Stomach smooth muscle (tissue), 2 donors: ENCODE results near the gene ITGB8.

Experiments
- H3K27ac ChIP-seq: one replicate; pipeline ENCODE4 v1.7.0; 2013; ENCODE audit warnings: mild to moderate bottlenecking, low read length, inconsistent platforms
- H3K27me3 ChIP-seq, 2 donors: one replicate each; pipeline ENCODE4 v1.7.0; 2013; ENCODE audit warnings: low read length in 2 of 2; ENCODE audit not compliant: insufficient read depth in 2 of 2, control insufficient read depth in 1 of 2
- H3K36me3 ChIP-seq, 2 donors: one replicate each; pipeline ENCODE4 v1.7.0; 2013; ENCODE audit warnings: low read length in 2 of 2; ENCODE audit not compliant: control insufficient read depth in 2 of 2, insufficient read depth in 2 of 2
- H3K4me1 ChIP-seq: one replicate; pipeline ENCODE4 v1.7.0; 2013; ENCODE audit warnings: low read length; ENCODE audit not compliant: control insufficient read depth, insufficient read depth
- H3K4me3 ChIP-seq, 2 donors: one replicate each; pipeline ENCODE4 v1.7.0; 2013; ENCODE audit warnings: low read length in 2 of 2
- H3K9ac ChIP-seq, 2 donors: one replicate each; pipeline ENCODE4 v1.7.0; 2013; ENCODE audit warnings: low read length in 2 of 2, mild to moderate bottlenecking in 1 of 2
- H3K9me3 ChIP-seq, 2 donors: one replicate each; pipeline ENCODE4 v1.7.0; 2013; ENCODE audit warnings: low read length in 2 of 2; ENCODE audit not compliant: control insufficient read depth in 2 of 2
- donor health status: healthy.
- donor health status: Pancreatic carcinoma.

The ITGB8 gene

GRCh38 chr7:20330239-20330927 lies at the start of gene ITGB8:
Gene ITGB8, plus strand, starts transcription at chr7:20330900. Its CDS starts 907 bp downstream, at chr7:20331807.
- Histone ChIP-seq H3K4me3 (peak within 1 kb of the TSS; percentile 93 to 94), H3K36me3 (no peaks in the 10 kb centered on the region), H3K27me3 (no peaks in the 10 kb centered on the region), H3K9me3 (no peaks in the 10 kb centered on the region), H3K4me1 (peaks cover 7% of the 10 kb centered on the region), H3K9ac (peak within 1 kb of the TSS; percentile 67 to 90), H3K27ac (peak within 1 kb of the TSS; percentile 88)

DNA sequence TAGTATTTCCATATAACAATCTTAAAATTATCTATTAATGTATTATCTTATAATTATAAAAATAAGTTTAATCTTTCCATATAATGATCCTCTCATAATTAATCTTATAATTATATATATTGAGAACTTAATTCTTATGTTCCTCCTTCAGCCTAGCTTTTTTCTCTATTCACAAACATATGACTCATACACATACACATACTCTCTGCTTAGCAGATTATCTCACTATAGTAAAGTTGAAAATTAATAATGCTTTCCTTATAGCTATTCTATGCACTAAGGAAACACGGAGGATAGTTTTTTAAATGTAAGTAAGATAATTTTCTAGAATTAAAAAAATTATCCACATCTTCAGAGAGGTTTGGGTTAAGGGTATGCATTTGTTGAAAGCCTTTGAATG lies 47.7 kb upstream of the ITGB8 start:
- no peak overlapping the region for H3K9ac ChIP-seq
- H3K4me1 ChIP-seq = no peaks in the 10 kb centered on the region
- no peak overlapping the region for H3K4me3 ChIP-seq
- no peaks in the 10 kb centered on the region for H3K27me3 ChIP-seq
- H3K9me3 ChIP-seq = no peaks in the 10 kb centered on the region
- H3K36me3 ChIP-seq = no peaks in the 10 kb centered on the region
- no peak overlapping the region for H3K27ac ChIP-seq

DNA sequence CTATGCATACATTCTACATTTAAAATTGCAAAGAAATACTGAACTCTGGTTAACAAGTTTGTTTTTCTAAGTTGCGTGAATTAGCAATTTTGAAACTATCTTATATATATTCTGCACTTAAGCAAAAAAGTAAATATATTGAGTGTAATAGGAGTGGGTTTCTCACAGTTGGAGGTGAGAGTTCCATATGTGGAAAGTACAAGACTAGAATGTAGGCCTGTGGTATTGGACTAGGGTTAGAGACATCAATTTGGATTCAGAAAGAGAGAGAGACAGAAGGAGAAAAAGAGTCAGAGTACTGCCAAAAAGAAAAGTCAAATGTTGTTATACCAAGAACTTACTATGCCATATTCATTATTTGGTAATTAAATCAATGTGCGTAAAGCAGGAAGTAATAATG lies 47.3 kb upstream of the ITGB8 start:
- H3K9ac ChIP-seq = no peak overlapping the region
- no peak overlapping the region for H3K4me3 ChIP-seq
- no peaks in the 10 kb centered on the region for H3K27me3 ChIP-seq
- no peaks in the 10 kb centered on the region for H3K36me3 ChIP-seq
- no peaks in the 10 kb centered on the region for H3K9me3 ChIP-seq
- no peak overlapping the region for H3K27ac ChIP-seq
- H3K4me1 ChIP-seq = no peaks in the 10 kb centered on the region

DNA sequence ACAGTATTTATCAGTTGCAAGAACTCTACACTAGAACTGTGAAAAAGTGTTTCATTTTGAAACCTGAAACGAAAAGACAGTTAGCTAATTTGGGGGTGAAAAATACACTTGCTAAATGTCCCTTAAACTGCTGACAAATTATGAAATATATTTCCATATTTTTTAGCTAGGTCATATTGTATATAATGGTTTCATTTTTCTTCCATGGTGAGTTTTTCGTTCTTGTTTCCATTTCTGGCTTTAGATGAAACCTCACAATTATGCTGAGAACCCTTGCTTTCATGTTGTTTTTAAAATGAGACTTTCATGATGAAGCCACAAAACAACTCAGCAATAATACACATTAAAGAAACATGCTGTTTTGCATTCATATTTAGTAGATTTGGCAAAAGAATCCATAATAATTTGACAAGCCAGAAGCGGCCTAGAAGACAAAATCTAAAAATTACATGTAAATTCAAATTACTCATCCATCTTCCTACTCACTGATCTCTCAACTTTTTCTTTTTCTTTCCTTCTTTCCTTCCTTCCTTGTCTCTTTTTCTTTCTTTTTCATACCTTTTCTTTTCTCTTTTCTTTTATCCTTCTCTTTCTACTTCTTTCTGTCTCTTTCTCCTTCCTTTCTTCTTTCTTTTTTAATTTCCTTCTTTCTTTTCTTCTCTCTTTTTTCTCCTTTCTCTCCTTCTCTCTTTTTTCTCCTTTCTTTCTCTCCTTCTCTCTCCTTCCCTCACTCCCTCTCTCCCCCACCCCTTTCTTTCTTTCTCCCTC lies 46.5 kb upstream of the ITGB8 start:
- H3K9me3 ChIP-seq = no peaks in the 10 kb centered on the region
- H3K9ac ChIP-seq = no peak overlapping the region
- no peak overlapping the region for H3K27ac ChIP-seq
- no peaks in the 10 kb centered on the region for H3K4me1 ChIP-seq
- no peak overlapping the region for H3K4me3 ChIP-seq
- no peaks in the 10 kb centered on the region for H3K36me3 ChIP-seq
- no peaks in the 10 kb centered on the region for H3K27me3 ChIP-seq

- H3K27ac ChIP-seq = no peak overlapping the region
- no peaks in the 10 kb centered on the region for H3K9me3 ChIP-seq
- H3K36me3 ChIP-seq = no peaks in the 10 kb centered on the region
- no peak overlapping the region for H3K9ac ChIP-seq
- H3K27me3 ChIP-seq = no peaks in the 10 kb centered on the region
- H3K4me1 ChIP-seq = no peaks in the 10 kb centered on the region
- H3K4me3 ChIP-seq = no peak overlapping the region
Observed at GRCh38 chr7:20284771-20285143, 45.9 kb upstream of the ITGB8 start.

- Histone ChIP-seq H3K27ac (no peak overlapping the region), H3K9me3 (no peaks in the 10 kb centered on the region)
Observed at GRCh38 chr7:20287317-20287716, 43.4 kb upstream of the ITGB8 start.

GRCh38 chr7:20288036-20288435 lies 42.7 kb upstream of the ITGB8 start:
- no peaks in the 10 kb centered on the region for H3K4me1 ChIP-seq
- no peaks in the 10 kb centered on the region for H3K27me3 ChIP-seq
- no peaks in the 10 kb centered on the region for H3K36me3 ChIP-seq
- no peak overlapping the region for H3K27ac ChIP-seq
- no peak overlapping the region for H3K4me3 ChIP-seq
- H3K9me3 ChIP-seq = no peaks in the 10 kb centered on the region
- no peak overlapping the region for H3K9ac ChIP-seq

More at GRCh38 chr7:20287317-20287716, 43.4 kb upstream of the ITGB8 start:
- Histone ChIP-seq H3K36me3 (no peaks in the 10 kb centered on the region), H3K4me3 (no peak overlapping the region), H3K9ac (no peak overlapping the region), H3K27me3 (no peaks in the 10 kb centered on the region), H3K4me1 (no peaks in the 10 kb centered on the region)

DNA sequence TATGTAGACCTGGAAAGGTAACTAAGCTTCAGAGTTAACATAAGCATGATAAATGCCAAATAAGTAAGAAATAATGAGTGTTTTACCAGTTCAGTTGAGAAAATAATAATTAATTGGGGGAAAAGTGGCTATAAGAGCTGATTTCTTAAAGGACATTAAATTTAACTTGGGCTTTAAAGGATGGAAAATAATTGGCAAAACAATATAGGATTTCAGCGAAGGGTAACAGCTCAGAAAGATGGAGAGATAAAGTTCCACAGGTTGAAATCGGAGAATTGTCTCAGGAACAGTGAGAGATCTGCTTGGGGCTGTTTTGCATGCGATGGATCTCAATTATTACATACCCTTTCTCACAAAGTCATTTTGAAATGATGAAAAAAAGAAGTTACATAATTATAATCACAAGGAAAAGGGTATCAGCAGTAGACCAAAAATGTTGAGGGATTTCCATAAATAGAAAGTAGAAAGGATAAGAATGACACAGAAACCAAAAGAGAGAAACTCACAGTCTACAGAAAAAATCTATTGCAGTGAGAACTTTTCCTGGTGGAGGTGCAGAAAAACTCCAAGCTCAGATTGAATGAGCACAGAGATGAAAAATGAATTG lies 40.1 kb upstream of the ITGB8 start:
- Histone ChIP-seq H3K27me3 (no peaks in the 10 kb centered on the region), H3K27ac (no peak overlapping the region), H3K4me3 (no peak overlapping the region), H3K4me1 (no peaks in the 10 kb centered on the region), H3K36me3 (no peaks in the 10 kb centered on the region), H3K9me3 (no peaks in the 10 kb centered on the region), H3K9ac (no peak overlapping the region)

GRCh38 chr7:20293336-20293735 lies 37.4 kb upstream of the ITGB8 start:
- no peaks in the 10 kb centered on the region for H3K27me3 ChIP-seq
- H3K9me3 ChIP-seq = no peaks in the 10 kb centered on the region
- H3K9ac ChIP-seq = no peak overlapping the region
- no peaks in the 10 kb centered on the region for H3K4me1 ChIP-seq
- H3K27ac ChIP-seq = no peak overlapping the region
- no peaks in the 10 kb centered on the region for H3K36me3 ChIP-seq
- no peak overlapping the region for H3K4me3 ChIP-seq

- H3K27ac ChIP-seq = no peak overlapping the region
- H3K4me3 ChIP-seq = no peak overlapping the region
Observed at GRCh38 chr7:20296444-20296843, 34.3 kb upstream of the ITGB8 start.

DNA sequence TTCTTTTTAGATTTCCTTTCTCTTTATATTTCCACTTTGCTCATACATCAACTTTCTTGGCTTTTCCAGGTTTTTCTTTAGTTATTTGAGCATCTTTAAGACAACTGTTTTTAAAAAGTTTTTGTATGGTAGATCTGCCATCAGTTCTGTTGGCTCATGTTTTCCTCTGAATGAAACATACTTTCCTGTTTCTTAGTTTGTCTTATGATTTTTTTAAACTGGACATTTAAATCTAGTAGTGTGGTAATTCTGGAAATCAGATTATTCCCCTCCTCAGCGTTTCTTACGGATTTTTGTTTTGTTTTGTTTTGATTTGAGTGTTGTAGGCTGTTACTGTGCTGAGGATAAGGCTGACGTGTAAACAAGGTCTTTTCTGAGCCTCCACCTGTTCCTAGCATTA lies 33.8 kb upstream of the ITGB8 start:
- Histone ChIP-seq H3K9me3 (no peaks in the 10 kb centered on the region), H3K36me3 (no peaks in the 10 kb centered on the region), H3K4me1 (no peaks in the 10 kb centered on the region), H3K9ac (no peak overlapping the region), H3K27ac (no peak overlapping the region), H3K4me3 (no peak overlapping the region), H3K27me3 (no peaks in the 10 kb centered on the region)

More at GRCh38 chr7:20296444-20296843, 34.3 kb upstream of the ITGB8 start:
- Histone ChIP-seq H3K9me3 (no peaks in the 10 kb centered on the region), H3K36me3 (no peaks in the 10 kb centered on the region), H3K4me1 (no peaks in the 10 kb centered on the region), H3K9ac (no peak overlapping the region), H3K27me3 (no peaks in the 10 kb centered on the region)
